ENCODE results near the gene PRDM16.

The PRDM16 gene

DNA sequence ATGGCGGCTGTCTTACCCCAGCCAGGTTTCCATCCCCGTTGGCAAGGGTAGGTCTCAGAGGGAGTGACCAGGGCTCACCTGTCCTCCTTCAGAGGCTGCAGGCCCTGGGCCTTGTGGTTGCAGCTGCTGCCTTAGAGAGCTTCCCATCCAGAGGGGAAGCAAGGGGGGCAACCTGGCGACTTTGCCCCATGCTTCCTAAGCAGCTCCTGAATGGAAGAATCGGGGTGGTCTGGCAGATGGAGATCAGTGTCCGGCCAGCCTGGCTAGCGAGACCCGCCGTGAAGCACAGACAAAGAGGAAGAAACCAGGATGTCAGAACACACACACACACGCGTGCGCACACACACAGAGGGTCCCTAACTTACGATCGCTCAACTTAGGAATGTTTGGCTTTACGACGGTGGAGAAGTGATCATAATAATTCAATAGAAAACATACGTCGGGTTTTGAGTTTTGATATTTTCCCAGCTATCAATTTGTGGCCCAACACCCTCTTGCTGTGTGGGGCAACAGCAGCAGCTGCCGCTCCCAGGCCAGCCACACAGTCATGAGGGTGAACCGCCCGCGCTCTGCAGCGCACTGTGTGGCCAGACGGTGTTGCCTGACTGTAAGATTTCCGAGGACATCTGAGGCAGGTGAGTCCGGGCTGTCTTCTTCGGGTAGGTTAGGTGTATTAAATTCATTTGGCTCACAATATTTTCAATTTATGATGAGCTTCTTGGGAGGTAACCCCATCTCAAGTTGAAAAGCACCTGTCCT is 272.4 kb downstream of the PRDM16 start:
- no peaks in the 10 kb centered on the region for H3K36me3 ChIP-seq (ENCODE audit: insufficient read depth, insufficient read length, low read length)
- no peak overlapping the region for H3K9ac ChIP-seq (ENCODE audit: insufficient read length, low read depth)
- no peak overlapping the region for H3K4me3 ChIP-seq (ENCODE audit: insufficient read length, low read depth)
- no peaks in the 10 kb centered on the region for H3K4me1 ChIP-seq (ENCODE audit: insufficient read depth, insufficient read length)
- no peak for DNase-seq (ENCODE audit: low read depth, low spot score)
- TF ChIP-seq SUZ12 (IDR thresholded peaks at IDR 0.05; ENCODE audit: extremely low read depth, insufficient read depth, insufficient read length), result no peak
- no peak for TF ChIP-seq ZNF274 (IDR thresholded peaks at IDR 0.05; ENCODE audit: low read depth, low read length)
- TF ChIP-seq YY1 (IDR thresholded peaks at IDR 0.05; ENCODE audit: insufficient read depth, insufficient read length), result no peak
- H3K27me3 ChIP-seq (ENCODE audit: insufficient read depth, insufficient read length), result no peaks in the 10 kb centered on the region
- peaks cover 8% of the 10 kb centered on the region; the same call in 1 of the 2 replicates for H3K9me3 ChIP-seq (ENCODE audit: insufficient read depth, low read length)

DNA sequence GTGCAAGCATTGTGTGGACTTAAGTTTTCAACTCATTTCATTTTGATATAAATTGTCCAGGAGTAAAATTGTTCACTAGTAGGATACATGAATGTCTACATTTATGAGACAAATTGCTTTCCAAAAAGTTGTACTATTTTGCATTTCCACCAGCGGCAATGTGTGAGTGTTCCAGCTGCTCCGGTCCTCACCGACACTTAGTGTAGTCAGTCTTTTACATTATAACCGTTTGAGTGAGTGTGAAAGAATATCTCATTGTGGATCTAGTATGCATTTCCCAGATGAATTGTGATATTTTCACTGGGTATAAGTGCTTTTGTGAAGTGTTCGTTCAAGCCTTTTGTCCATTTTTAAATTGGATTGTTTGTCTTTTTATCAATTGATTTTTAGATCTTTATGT is 274.0 kb downstream of the PRDM16 start:
- H3K4me3 ChIP-seq (ENCODE audit: insufficient read length, low read depth), result no peak overlapping the region
- peaks cover 8% of the 10 kb centered on the region; the same call in 1 of the 2 replicates for H3K9me3 ChIP-seq (ENCODE audit: insufficient read depth, low read length)
- TF ChIP-seq SUZ12 (IDR thresholded peaks at IDR 0.05; ENCODE audit: extremely low read depth, insufficient read depth, insufficient read length), result no peak
- TF ChIP-seq ZNF274 (IDR thresholded peaks at IDR 0.05; ENCODE audit: low read depth, low read length), result no peak
- TF ChIP-seq YY1 (IDR thresholded peaks at IDR 0.05; ENCODE audit: insufficient read depth, insufficient read length), result no peak
- no peak for DNase-seq (ENCODE audit: low read depth, low spot score)
- H3K4me1 ChIP-seq (ENCODE audit: insufficient read depth, insufficient read length), result peaks cover 3% of the 10 kb centered on the region
- no peaks in the 10 kb centered on the region for H3K27me3 ChIP-seq (ENCODE audit: insufficient read depth, insufficient read length)
- no peaks in the 10 kb centered on the region for H3K36me3 ChIP-seq (ENCODE audit: insufficient read depth, insufficient read length, low read length)
- no peak overlapping the region for H3K9ac ChIP-seq (ENCODE audit: insufficient read length, low read depth)

DNA sequence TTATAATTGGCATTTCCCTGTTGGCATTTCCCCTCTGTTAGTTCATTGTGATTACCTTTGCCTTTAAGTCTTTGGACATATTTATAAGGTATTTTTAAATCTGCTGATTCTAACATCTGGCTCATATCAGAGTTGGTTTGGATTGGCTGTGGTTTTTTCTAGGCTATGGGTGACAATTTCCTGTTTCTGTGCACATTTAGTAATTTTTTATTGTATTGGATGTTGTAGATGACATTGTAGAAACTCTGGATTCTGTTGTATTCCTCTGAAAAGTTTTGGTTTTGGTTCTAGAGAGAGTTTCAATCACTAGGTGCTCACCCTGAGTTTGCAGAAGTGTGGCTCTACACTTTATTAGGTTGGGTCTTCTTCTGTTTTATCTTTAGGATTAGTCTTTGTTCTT is 275.4 kb downstream of the PRDM16 start:
- Histone ChIP-seq H3K4me1 (ENCODE audit: insufficient read depth, insufficient read length) (peaks cover 11% of the 10 kb centered on the region), H3K9me3 (ENCODE audit: insufficient read depth, low read length) (peaks cover 8% of the 10 kb centered on the region; the same call in 1 of the 2 replicates), H3K9ac (ENCODE audit: insufficient read length, low read depth) (no peak overlapping the region), H3K36me3 (ENCODE audit: insufficient read depth, insufficient read length, low read length) (no peaks in the 10 kb centered on the region), H3K27me3 (ENCODE audit: insufficient read depth, insufficient read length) (no peaks in the 10 kb centered on the region), H3K4me3 (ENCODE audit: insufficient read length, low read depth) (no peak overlapping the region)
- no peak for DNase-seq (ENCODE audit: low read depth, low spot score)
- TF ChIP-seq SUZ12 (IDR thresholded peaks at IDR 0.05; ENCODE audit: extremely low read depth, insufficient read depth, insufficient read length) (no peak), ZNF274 (IDR thresholded peaks at IDR 0.05; ENCODE audit: low read depth, low read length) (no peak), YY1 (IDR thresholded peaks at IDR 0.05; ENCODE audit: insufficient read depth, insufficient read length) (no peak)

DNA sequence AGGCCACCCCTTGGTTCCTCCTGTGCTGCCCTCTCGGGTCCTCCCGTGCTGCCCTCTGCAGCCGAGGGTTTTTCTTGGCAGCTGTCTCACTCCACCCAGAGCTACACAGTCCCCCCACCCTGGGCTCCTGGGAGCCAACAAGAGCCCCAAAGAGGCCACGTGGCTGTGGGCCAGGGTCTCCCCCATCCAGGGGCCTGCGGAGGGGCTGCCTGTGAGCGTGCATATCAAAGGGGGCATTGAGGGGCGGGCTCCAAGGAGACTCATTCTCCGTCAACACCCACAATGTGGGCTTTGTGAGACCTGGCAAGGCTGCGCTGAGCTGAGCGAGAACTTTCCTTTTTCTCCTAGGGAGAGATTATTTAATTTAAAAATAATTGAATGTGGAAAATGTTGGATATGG is 276.8 kb downstream of the PRDM16 start:
- no peaks in the 10 kb centered on the region for H3K36me3 ChIP-seq (ENCODE audit: insufficient read depth, insufficient read length, low read length)
- H3K9ac ChIP-seq (ENCODE audit: insufficient read length, low read depth), result no peak overlapping the region
- no peaks in the 10 kb centered on the region for H3K27me3 ChIP-seq (ENCODE audit: insufficient read depth, insufficient read length)
- peaks cover 8% of the 10 kb centered on the region; the same call in 1 of the 2 replicates for H3K9me3 ChIP-seq (ENCODE audit: insufficient read depth, low read length)
- peaks cover 13% of the 10 kb centered on the region for H3K4me1 ChIP-seq (ENCODE audit: insufficient read depth, insufficient read length)
- no peak for DNase-seq (ENCODE audit: low read depth, low spot score)
- TF ChIP-seq ZNF274 (IDR thresholded peaks at IDR 0.05; ENCODE audit: low read depth, low read length) (no peak), YY1 (IDR thresholded peaks at IDR 0.05; ENCODE audit: insufficient read depth, insufficient read length) (no peak), SUZ12 (IDR thresholded peaks at IDR 0.05; ENCODE audit: extremely low read depth, insufficient read depth, insufficient read length) (no peak)
- no peak overlapping the region for H3K4me3 ChIP-seq (ENCODE audit: insufficient read length, low read depth)

DNA sequence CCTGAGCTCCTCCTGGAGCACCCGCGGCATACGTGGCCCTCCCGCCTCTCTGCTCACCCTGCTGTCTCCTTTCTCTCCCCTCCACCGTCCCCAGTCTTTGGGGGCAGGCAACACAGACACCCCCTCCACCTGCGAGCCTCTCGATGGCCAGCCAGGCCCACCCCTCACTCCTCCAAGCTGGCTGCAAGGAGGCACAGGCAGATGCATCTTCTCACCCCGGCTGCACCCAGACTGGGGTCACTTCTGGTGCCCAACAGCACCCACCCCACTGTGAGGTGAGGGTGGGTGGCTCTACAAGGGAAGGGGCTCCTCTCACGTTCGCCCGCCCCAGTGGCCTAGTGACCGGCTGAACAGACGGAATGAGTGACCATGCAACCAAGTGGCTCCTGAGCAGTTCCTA is 277.5 kb downstream of the PRDM16 start:
- DNase-seq (ENCODE audit: low read depth, low spot score), result no peak
- TF ChIP-seq ZNF274 (IDR thresholded peaks at IDR 0.05; ENCODE audit: low read depth, low read length) (no peak), SUZ12 (IDR thresholded peaks at IDR 0.05; ENCODE audit: extremely low read depth, insufficient read depth, insufficient read length) (no peak), YY1 (IDR thresholded peaks at IDR 0.05; ENCODE audit: insufficient read depth, insufficient read length) (no peak)
- Histone ChIP-seq H3K9ac (ENCODE audit: insufficient read length, low read depth) (no peak overlapping the region), H3K4me3 (ENCODE audit: insufficient read length, low read depth) (no peak overlapping the region), H3K4me1 (ENCODE audit: insufficient read depth, insufficient read length) (peaks cover 13% of the 10 kb centered on the region), H3K9me3 (ENCODE audit: insufficient read depth, low read length) (peaks cover 8% of the 10 kb centered on the region; the same call in 1 of the 2 replicates), H3K36me3 (ENCODE audit: insufficient read depth, insufficient read length, low read length) (no peaks in the 10 kb centered on the region), H3K27me3 (ENCODE audit: insufficient read depth, insufficient read length) (no peaks in the 10 kb centered on the region)

DNA sequence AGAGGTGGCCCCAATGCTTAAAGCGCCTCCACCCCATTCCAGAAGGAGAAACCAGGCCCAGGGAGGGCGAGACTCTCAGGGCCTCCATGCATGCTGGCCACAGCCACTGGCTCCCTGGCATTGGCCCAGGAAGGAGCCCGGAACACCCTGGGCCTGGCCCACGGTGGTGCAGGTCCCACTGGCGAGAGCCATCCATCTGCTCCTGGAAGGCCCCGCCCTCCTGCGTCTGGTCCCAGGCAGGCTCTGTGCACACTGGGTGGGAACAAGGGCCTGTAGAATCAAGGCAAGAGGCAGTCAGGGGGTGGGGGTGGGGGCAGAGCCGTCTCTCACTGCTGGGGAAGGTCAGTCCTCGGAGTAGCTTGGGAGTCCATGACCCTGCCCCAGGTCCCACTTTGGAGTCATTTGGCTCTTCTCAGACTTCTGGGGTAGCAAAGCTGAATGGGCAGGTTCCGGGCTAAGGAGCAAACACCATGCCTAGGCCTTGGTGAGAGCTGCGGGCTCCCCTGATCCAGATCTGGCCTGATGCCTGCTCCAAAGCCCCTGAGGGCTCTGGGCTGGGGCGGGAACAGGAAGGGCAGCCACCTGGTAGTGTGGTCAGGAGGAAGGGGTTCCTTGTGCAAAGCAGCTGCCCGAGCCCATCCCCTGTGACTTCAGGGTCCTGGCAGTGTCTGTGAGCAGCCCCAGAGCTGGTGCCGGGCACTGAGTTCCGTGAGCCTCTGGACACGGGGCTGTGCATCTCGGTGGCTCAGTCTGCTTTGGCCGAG is 278.4 kb downstream of the PRDM16 start:
- no peak for DNase-seq (ENCODE audit: low read depth, low spot score)
- Histone ChIP-seq H3K9ac (ENCODE audit: insufficient read length, low read depth) (no peak overlapping the region), H3K36me3 (ENCODE audit: insufficient read depth, insufficient read length, low read length) (no peaks in the 10 kb centered on the region), H3K4me1 (ENCODE audit: insufficient read depth, insufficient read length) (peaks cover 15% of the 10 kb centered on the region), H3K4me3 (ENCODE audit: insufficient read length, low read depth) (no peak overlapping the region), H3K27me3 (ENCODE audit: insufficient read depth, insufficient read length) (no peaks in the 10 kb centered on the region), H3K9me3 (ENCODE audit: insufficient read depth, low read length) (peaks cover 8% of the 10 kb centered on the region; the same call in 1 of the 2 replicates)
- no peak for TF ChIP-seq ZNF274 (IDR thresholded peaks at IDR 0.05; ENCODE audit: low read depth, low read length)
- no peak for TF ChIP-seq YY1 (IDR thresholded peaks at IDR 0.05; ENCODE audit: insufficient read depth, insufficient read length)
- TF ChIP-seq SUZ12 (IDR thresholded peaks at IDR 0.05; ENCODE audit: extremely low read depth, insufficient read depth, insufficient read length), result no peak
